SK-N-SH (cell line): ENCODE measurements around the gene TMEM238L. TPM values are rescaled to one million over a fixed set of nuclear protein-coding genes. Genes with fewer than 3 reads are reported as not detected.

Experiments used
- CTCF ChIA-PET: fragments of 300-600, 350-600 bp; formaldehyde crosslinking; extraction: SDS; loops from one replicate; lab custom pipeline; 2021; lab: Yijun Ruan, JAX
- POLR2A ChIA-PET: fragments of 350-600 bp; sonication (Branson Sonifier 250); formaldehyde crosslinking; extraction: SDS; loops from one replicate; lab custom pipeline; 2020; ENCODE audit warnings: antibody characterized with exemption, inconsistent platforms; lab: Yijun Ruan, JAX
- DNase-seq: peaks from one replicate; pipeline ENCODE4 v3.0.0; 2012
- H2AFZ ChIP-seq: fragments of 200-600 bp; sonication (generic); 2 replicates; pipeline ENCODE4 v1.8.1; 2016; ENCODE audit warnings: antibody characterized with exemption, mild to moderate bottlenecking, low read depth
- H3F3A ChIP-seq: fragments of 200-600 bp; sonication (generic); replicated peaks from 2 replicates; pipeline ENCODE3; 2016; ENCODE audit warnings: antibody characterized with exemption, mild to moderate bottlenecking; ENCODE audit not compliant: insufficient read depth
- H3K27ac ChIP-seq, 2 experiments: fragments of 200-500 bp in 1 of 2; fragments of 200-600 bp in 1 of 2; sonication (Bioruptor generic) in 1 of 2; sonication (generic), shearing (Covaris generic) in 1 of 2; 2 replicates each; pipeline versions ENCODE4 v1.5.1 to v1.6.1; 2014 to 2016; ENCODE audit warnings: low read depth in 2 of 2, inconsistent platforms in 1 of 2, low read length in 1 of 2, mild to moderate bottlenecking in 1 of 2, mixed read lengths in 1 of 2
- H3K27me3 ChIP-seq: fragments of 200-600 bp; sonication (generic), shearing (Covaris generic); 2 replicates; pipeline ENCODE4 v1.6.1; 2016; ENCODE audit warnings: mixed run types; ENCODE audit not compliant: insufficient read depth
- H3K36me3 ChIP-seq, 2 experiments: fragments of 200-500 bp in 1 of 2; fragments of 200-600 bp in 1 of 2; sonication (Bioruptor generic) in 1 of 2; sonication (generic) in 1 of 2; replicated peaks in 1 of 2; 2 replicates each; pipeline versions ENCODE3 to v1.5.1; 2014 to 2016; ENCODE audit warnings: low read length in 1 of 2, mild to moderate bottlenecking in 1 of 2; ENCODE audit not compliant: insufficient read depth in 2 of 2, control insufficient read depth in 1 of 2
- H3K4me1 ChIP-seq, 2 experiments: fragments of 200-500 bp in 1 of 2; fragments of 200-600 bp in 1 of 2; sonication (Bioruptor generic) in 1 of 2; sonication (generic), shearing (Covaris generic) in 1 of 2; 2 replicates each; pipeline versions ENCODE4 v1.5.1 to v1.6.1; 2014 to 2016; ENCODE audit warnings: low read depth in 1 of 2, low read length in 1 of 2, mixed run types in 1 of 2; ENCODE audit not compliant: insufficient read depth in 2 of 2, control insufficient read depth in 1 of 2
- H3K4me2 ChIP-seq: fragments of 200-600 bp; sonication (generic), shearing (Covaris generic); 2 replicates; pipeline ENCODE4 v1.6.1; 2017; ENCODE audit warnings: mixed run types
- H3K4me3 ChIP-seq, 2 experiments: fragments of 200-500 bp in 1 of 2; fragments of 200-600 bp in 1 of 2; sonication (Bioruptor generic) in 1 of 2; sonication (generic), shearing (Covaris generic) in 1 of 2; 2 replicates each; pipeline versions ENCODE4 v1.5.1 to v1.8.1; 2014 to 2016; ENCODE audit warnings: low read depth in 2 of 2, inconsistent platforms in 1 of 2, low read length in 1 of 2, mild to moderate bottlenecking in 1 of 2, mixed read lengths in 1 of 2, moderate library complexity in 1 of 2
- H3K79me2 ChIP-seq: fragments of 200-600 bp; sonication (generic); 2 replicates; pipeline ENCODE4 v1.8.1; 2017; ENCODE audit warnings: mild to moderate bottlenecking; ENCODE audit not compliant: insufficient read depth
- H3K9ac ChIP-seq: fragments of 200-600 bp; sonication (generic); 2 replicates; pipeline ENCODE4 v1.6.1; 2017; ENCODE audit warnings: mixed run types
- H3K9me2 ChIP-seq: fragments of 200-600 bp; sonication (generic); 2 replicates; pipeline ENCODE4 v1.6.1; 2017; ENCODE audit warnings: mixed run types
- H3K9me3 ChIP-seq: fragments of 200-600 bp; sonication (generic); 2 replicates; pipeline ENCODE4 v1.6.1; 2017; ENCODE audit warnings: mixed run types, mild to moderate bottlenecking, moderate library complexity
- H4K20me1 ChIP-seq: fragments of 200-600 bp; sonication (generic); 2 replicates; pipeline ENCODE4 v1.6.1; 2017; ENCODE audit warnings: mild to moderate bottlenecking, mixed run types; ENCODE audit not compliant: insufficient read depth
- CHD2 ChIP-seq: fragments of 150-350 bp; IDR thresholded peaks from 2 replicates; pipeline ENCODE4 v1.6.1; 2018; ENCODE audit warnings: low read length; ENCODE audit not compliant: partially characterized antibody
- CTCF ChIP-seq: fragments of 200-600 bp; sonication (generic); IDR thresholded peaks from 2 replicates; pipeline ENCODE4 v1.6.1; 2017; ENCODE audit warnings: antibody characterized with exemption, mild to moderate bottlenecking, moderate library complexity
- EP300 ChIP-seq, 2 experiments: IDR thresholded peaks; 2 replicates each; pipeline versions ENCODE4 v1.4.0 to v1.6.1; 2012; ENCODE audit warnings: borderline replicate concordance in 1 of 2, low read depth in 1 of 2, low read length in 1 of 2
- GABPA ChIP-seq: IDR thresholded peaks from 2 replicates; pipeline ENCODE4 v1.4.0; 2012; ENCODE audit warnings: low read depth, mild to moderate bottlenecking
- GATA2 ChIP-seq: sonication (generic); formaldehyde crosslinking; IDR thresholded peaks from 2 replicates; pipeline ENCODE4 v1.5.0; 2020; ENCODE audit warnings: mild to moderate bottlenecking, missing genetic modification reagents
- MAX ChIP-seq: IDR thresholded peaks from 2 replicates; pipeline ENCODE4 v1.4.0; 2012; ENCODE audit warnings: low read depth
- MEF2A ChIP-seq: IDR thresholded peaks from 2 replicates; pipeline ENCODE4 v1.4.0; 2012; ENCODE audit warnings: low read depth, borderline replicate concordance
- NFIC ChIP-seq: IDR thresholded peaks from 2 replicates; pipeline ENCODE4 v1.4.0; 2012; ENCODE audit warnings: borderline replicate concordance
- PBX3 ChIP-seq: IDR thresholded peaks from 2 replicates; pipeline ENCODE4; 2012
- POLR2AphosphoS5 ChIP-seq: IDR thresholded peaks from 2 replicates; pipeline ENCODE4 v1.6.1; 2012; ENCODE audit warnings: low read depth, low read length
- RAD21 ChIP-seq: IDR thresholded peaks from 2 replicates; pipeline ENCODE4 v1.6.1; 2012; ENCODE audit warnings: mild to moderate bottlenecking, low read length
- RCOR1 ChIP-seq: fragments of 150-350 bp; IDR thresholded peaks from 2 replicates; pipeline ENCODE4 v1.6.1; 2017; ENCODE audit warnings: antibody characterized with exemption, low read length
- USF1 ChIP-seq: IDR thresholded peaks from 2 replicates; pipeline ENCODE4 v1.4.0; 2012; ENCODE audit warnings: low read depth, borderline replicate concordance
- YY1 ChIP-seq: IDR thresholded peaks from 2 replicates; pipeline ENCODE4 v1.4.0; 2012; ENCODE audit warnings: low read depth, mild to moderate bottlenecking
- ZBTB33 ChIP-seq: IDR thresholded peaks from 2 replicates; pipeline ENCODE4 v1.4.0; 2012; ENCODE audit warnings: low read depth, borderline replicate concordance
- WGBS: methylation state at CpG from one replicate; pipeline ENCODE4 v1.1.6; 2017; ENCODE audit warnings: low lambda C conversion rate; 5-methylcytosine and 5-hydroxymethylcytosine counted together
- polyA plus RNA-seq, 3 experiments: library from polyadenylated mRNA; depleted of rRNA; stranded (reverse); fragments of >200 nt; gene quantifications; 2 replicates each; pipeline ENCODE4 v1.2.3, GENCODE V29; 2012

Gene TMEM238L
- polyA plus RNA-seq, 1 of the 3 experiments (the other 2 are of a cell fraction): not detected

GRCh38 chr17:10751563-10751962, 52.3 kb downstream of the TMEM238L start:
- 58% methylated on average over 2 of the region's 3 CpGs for WGBS
- Histone ChIP-seq H3K27ac (no peak overlapping the region; a peak in 1 of 4 replicates), H3K4me2 (no peak overlapping the region), H3K9me2 (no peaks in the 10 kb centered on the region), H3K9me3 (no peaks in the 10 kb centered on the region), H3F3A (no peaks in the 10 kb centered on the region), H3K9ac (no peak overlapping the region), H3K27me3 (no peaks in the 10 kb centered on the region), H3K36me3 (no peaks in the 10 kb centered on the region), H2AFZ (no peak overlapping the region), H3K79me2 (no peaks in the 10 kb centered on the region), H3K4me3 (no peak overlapping the region), H3K4me1 (peaks cover 0 to 55% of the 10 kb centered on the region in 2 experiments; a peak in 2 of 4 replicates), H4K20me1 (no peaks in the 10 kb centered on the region)
- POLR2A ChIA-PET: no interaction called here
- CTCF ChIA-PET: interaction anchor here (2.0 to 5.0 kb wide), 3 partner anchors 14 to 124 kb away, joined by 6 to 21 read pairs (median 12); no protein-coding TSS in a partner anchor
- TF ChIP-seq USF1: no peak
- TF ChIP-seq RCOR1: no peak
- TF ChIP-seq EP300 (IDR thresholded peaks at IDR 0.05; ENCODE audit: borderline replicate concordance in 1 of 2, low read depth in 1 of 2, low read length in 1 of 2): no peak
- TF ChIP-seq ZBTB33: no peak
- TF ChIP-seq MAX: no peak
- no peak for TF ChIP-seq GATA2
- no peak for TF ChIP-seq NFIC
- TF ChIP-seq YY1: no peak
- TF ChIP-seq RAD21: no peak
- no peak for TF ChIP-seq CTCF
- TF ChIP-seq POLR2AphosphoS5: no peak
- no peak for TF ChIP-seq PBX3
- TF ChIP-seq GABPA: no peak
- no peak for TF ChIP-seq MEF2A
- TF ChIP-seq CHD2: no peak
- peak; percentile 36 for DNase-seq
